Measurements from ENCODE around the gene NPW.

NPW gene

DNA sequence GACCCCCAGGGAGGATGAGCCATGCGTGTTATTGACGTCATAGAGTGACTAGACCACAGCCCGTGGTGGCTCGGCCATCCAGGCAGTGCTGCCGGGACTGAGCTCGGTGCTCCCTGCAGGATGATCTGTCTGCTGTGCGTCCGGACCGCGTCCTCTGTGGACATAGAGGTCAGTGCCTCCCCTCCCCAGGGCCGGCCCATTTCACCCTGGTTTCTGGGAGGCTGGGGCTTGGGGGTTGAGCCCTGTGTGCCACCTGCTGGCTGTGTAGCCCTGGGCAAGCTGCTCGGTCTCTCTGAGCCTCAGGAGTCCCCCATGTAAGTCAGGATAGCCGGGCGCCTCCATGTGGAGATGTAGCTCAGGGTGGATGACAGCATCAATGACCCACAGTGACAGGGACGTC is 36.5 kb downstream of the NPW start:
- DNase-seq: no peak

DNA sequence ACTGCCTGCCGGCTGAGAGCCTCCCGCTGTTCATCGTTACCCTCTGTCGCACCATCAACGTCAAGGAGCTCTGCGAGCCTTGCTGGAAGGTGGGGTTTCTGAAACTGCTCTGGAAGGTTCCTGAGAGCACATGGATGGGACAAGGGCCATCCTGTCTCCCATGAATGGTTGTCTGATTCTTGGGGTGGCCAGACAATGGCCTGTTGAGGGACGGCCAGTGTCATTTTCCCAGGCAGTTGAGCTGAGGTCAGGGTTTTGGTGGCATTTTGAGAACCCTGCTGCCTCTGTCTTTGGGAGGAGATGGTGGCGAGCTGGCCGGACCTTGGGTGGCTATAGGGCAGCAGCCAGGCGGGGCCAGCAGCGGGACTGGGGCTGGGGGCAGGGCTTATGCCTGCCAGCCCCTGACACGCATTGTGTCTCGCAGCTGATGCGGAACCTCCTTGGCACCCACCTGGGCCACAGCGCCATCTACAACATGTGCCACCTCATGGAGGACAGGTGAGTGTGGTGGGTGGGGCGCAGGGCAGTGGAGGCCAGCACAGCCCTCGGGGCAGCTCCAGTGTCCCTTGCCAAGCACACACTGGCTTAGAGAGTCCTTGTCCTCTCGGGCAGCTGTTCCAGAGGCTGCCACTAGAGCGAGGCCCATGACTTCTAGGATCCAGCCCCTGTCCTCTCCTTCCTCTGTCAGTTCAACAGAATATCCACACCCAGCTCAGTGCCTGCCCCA is 37.3 kb downstream of the NPW start:
- no peak for DNase-seq

DNA sequence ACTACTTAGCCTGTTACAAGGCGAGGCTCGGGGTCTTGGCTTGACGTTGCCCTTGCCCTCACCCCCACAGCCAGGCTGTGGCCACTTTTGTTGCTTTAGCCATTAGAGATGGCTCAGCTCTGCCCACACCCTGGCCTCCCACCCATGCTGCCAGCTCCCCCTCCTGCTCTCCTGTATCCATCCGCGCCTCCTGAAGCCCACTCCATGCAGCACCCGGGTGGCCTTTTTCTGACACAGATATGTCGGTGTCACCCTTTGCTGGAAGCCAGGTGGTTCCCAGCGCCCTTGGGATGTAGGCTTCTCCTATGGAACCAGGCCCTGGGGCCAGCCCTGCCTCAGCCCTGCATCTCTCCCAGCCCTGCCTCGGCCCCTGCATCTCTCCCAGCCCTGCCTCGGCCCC is 37.9 kb downstream of the NPW start:
- no peak for DNase-seq

DNA sequence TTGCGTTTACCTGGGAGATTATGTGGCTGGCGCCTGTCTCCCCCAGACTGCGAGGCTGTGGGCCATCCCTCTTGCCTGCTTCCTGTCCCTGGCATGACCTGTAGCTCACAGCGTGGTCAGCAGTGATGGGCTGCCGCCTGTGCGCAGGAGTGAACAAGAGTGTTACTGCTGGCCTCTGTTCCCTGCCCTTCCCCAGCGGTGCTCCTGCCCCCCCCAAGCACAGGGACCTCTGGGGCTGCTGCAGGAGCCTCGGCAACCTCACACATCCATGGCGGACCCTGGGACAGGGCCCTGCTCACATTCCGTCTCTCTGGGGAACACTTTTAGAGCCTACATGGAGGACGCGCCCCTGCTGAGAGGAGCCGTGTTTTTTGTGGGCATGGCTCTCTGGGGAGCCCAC is 38.8 kb downstream of the NPW start:
- DNase-seq: no peak

DNA sequence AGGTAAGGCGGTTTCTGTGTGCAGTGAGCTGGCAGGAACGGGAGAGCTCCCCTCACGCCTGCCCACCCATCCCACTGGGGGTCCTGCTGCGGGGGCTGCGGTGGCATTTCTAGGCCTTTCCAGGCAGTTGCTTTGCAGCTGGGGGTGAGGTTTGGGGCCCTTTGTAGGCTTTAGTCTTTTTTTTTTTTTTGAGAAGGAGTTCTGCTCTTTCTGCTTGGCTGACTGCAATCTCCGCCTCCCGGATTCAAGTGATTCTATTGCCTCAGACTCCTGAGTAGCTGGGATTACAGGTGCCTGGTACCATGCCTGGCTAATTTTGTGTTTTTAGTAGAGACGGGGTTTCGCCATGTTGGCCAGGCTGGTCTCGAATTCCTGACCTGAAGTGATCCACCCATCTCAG is 39.3 kb downstream of the NPW start:
- DNase-seq: no peak

DNA sequence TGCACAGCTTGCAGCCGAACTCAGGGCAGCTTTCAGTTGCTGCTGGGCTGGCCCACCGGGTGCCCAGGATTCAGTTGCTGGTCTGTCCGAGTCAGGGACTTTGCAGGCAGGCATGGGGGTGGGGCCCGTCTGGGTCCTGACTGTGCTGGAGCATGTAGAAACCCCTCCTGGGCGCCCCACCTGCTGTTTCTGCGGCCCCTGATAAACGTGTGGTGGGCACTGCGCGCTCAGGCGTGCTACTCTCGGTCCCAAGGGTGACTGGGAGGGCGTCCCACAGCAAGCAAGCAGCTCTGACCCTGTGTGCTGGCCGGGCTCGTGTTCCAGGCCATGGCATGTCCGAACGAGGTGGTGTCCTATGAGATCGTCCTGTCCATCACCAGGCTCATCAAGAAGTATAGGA is 40.8 kb downstream of the NPW start:
- no peak for DNase-seq

DNA sequence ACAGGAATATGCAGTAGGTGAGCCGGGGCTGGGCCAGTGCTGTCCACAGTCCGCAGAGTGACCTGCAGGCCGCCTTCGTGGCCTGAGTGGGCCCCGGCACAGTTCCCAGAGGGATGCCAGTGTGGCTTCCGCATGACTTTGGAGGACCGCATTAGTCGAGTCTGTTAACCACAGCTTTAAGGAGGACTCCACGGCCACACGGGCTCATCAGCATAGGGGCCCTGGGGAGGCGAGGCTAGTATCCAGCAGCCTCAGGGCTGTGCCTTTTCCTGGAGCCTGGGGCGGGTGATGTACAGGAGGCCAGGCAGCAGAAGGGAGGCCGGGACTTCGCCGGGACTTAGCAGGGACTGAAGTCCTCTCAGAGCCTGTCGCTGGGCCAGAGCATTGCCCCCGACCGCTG is 41.4 kb downstream of the NPW start:
- DNase-seq: no peak

DNA sequence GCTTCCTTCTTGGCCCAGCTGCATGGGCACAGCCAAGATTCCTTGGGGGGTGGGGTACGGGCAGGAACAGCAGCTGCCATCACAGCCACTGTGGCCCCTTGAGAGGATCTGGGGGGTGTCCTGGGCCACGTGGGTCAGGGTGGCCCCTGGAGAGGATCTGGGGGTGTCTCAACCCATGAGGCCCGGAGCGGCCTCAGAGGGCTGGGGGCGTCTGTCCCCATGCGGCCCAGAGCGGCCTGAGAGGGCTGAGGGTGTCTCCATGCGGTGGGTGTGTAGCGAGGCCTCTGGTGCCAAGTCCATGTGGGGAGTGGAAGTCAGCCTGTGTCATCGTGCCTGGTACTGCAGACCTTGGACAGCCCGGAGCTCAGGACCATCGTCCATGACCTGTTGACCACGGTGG is 41.9 kb downstream of the NPW start:
- no peak for DNase-seq

DNA sequence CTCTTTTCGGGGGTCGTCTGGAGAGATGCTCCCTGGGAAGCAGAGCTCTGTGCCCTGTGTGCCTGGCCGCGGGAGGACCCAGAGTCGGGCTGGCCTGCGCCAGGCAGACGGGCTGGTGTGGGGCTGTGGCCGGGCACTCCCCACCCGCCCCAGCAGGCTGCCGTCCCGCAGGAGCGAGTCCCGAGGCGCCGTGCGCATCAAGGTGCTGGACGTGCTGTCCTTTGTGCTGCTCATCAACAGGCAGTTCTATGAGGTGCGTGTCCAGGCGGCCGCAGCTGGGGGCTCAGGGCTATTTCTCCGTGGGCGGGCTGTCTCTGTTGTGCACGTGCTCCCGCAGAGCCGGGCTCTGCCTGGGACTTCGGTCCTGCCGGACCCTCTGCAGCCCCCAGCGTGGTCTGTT is 43.2 kb downstream of the NPW start:
- no peak for DNase-seq

DNA sequence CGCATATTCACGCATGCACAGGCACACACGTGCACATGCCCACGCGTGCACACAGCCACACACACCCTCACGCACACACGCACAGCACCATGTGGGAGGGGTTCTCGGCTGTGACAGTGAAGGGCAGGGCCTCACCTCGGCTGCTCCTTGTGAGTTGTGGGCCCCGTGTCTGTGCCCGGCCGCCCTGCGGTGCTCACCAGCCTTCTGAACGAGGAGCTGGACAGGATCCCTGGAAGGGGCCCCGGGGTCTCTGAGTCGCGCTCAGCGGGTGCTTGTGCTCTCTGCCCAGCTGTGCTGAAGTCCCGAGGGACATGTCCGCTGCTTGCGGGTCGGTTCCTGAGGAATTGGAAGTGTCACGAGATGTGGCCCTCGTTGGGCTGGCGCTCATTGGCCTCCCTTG is 44.3 kb downstream of the NPW start:
- DNase-seq: no peak

DNA sequence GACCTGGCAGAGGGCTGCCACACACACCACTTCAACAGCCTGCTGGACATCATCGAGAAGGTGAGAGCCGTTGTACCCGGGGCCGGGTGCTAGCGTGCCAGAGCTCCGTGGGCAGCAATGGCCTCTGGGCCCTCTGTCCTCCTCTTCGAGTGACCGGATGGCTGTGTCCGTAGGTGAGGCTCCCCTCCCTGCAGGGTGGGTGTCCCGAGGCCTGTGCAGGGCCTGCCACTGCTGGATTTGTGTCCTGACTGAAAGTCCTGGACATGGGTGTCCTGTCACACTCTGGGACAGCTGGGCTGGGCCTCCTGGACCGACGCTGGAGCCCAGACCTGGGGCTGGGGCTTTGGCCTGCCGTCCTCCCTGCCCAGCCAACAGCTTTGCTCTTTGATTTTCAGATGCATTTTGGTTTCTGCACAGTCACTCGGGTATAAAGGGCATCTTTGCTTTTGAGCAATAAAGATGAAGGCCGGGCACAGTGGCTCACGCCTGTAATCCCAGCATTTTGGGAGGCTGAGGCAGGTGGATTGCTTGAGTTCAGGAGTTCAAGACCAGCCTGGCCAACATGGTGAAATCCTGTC is 44.9 kb downstream of the NPW start:
- no peak for DNase-seq

DNA sequence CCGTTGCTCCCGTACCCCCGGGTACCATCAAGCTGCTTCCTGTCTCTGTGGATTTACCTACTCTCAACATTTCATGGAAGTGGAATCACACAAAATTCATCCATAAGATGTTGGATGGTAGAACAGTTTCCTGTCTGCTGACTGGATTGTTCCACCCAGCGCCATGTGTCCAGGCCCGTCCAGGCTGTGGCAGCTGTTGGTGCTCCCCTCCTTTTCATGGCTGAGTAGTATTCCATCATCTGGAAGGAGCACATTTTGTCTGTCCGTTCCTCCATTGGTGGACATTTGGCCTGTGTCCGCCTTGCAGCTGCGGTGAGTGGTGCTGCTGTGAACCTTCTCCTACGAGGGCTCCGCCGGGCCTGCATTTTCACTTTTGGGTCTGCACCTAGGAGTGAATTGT is 46.6 kb downstream of the NPW start:
- DNase-seq: no peak
